GM13976 (cell line): Measurements from ENCODE around the gene CCDC50.

Source experiments
- DNase-seq: peaks from one replicate; pipeline ENCODE4 v3.0.0; 2012; ENCODE audit warnings: low spot score
- in situ Hi-C: fragments of 300-500 bp; cut with MboI; formaldehyde crosslinking; loops from one replicate; pipeline ENCODE4 v1.12.0; 2022; ENCODE audit warnings: low sequenced_read_pairs, mixed read lengths, inconsistent platforms; ENCODE audit not compliant: unreplicated experiment
- TF ChIP-seq, protein P1 (sequence below): IDR thresholded peaks from 2 replicates; pipeline ENCODE4 v1.5.1; 2012; ENCODE audit warnings: borderline replicate concordance, mild to moderate bottlenecking; ENCODE audit not compliant: insufficient read depth; ENCODE audit errors: extremely low read depth, missing control alignments, control extremely low read depth

Gene CCDC50

DNA sequence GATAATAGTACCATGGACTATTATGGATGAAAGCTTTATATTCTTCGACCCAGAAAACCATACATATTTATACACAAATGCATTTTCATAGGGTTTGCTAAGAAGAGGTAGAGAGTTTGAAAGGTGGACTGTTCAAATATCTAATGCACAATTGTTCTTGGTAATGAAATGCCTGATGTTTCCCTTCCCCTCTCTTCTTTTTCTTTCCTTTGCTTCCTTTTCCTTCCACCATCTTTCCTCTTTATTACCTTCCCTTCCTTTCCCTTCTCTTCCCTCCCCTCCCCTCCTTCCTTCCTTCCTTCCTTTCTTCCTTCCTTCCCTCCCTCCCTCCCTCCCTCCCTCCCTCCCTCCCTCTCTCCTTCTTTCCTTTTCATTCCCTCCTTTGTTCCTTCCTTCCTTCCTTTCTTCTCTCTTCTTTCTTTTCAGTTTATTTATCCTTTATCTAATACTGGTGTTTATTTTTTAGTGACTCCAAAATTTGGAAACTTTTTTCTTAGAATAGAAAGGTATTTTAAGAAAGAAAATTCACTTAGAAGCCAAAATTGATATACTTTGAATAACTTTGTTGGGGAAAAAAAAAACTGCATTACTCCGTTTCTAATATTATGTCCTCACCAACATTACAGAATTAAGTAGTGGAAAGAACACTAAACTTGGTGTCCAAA lies 109.1 kb downstream of the CCDC50 start:
- TF ChIP-seq, protein P1, sequence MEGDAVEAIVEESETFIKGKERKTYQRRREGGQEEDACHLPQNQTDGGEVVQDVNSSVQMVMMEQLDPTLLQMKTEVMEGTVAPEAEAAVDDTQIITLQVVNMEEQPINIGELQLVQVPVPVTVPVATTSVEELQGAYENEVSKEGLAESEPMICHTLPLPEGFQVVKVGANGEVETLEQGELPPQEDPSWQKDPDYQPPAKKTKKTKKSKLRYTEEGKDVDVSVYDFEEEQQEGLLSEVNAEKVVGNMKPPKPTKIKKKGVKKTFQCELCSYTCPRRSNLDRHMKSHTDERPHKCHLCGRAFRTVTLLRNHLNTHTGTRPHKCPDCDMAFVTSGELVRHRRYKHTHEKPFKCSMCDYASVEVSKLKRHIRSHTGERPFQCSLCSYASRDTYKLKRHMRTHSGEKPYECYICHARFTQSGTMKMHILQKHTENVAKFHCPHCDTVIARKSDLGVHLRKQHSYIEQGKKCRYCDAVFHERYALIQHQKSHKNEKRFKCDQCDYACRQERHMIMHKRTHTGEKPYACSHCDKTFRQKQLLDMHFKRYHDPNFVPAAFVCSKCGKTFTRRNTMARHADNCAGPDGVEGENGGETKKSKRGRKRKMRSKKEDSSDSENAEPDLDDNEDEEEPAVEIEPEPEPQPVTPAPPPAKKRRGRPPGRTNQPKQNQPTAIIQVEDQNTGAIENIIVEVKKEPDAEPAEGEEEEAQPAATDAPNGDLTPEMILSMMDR, result no peak
- DNase-seq, result no peak
- in situ Hi-C loops, result no loop called here

DNA sequence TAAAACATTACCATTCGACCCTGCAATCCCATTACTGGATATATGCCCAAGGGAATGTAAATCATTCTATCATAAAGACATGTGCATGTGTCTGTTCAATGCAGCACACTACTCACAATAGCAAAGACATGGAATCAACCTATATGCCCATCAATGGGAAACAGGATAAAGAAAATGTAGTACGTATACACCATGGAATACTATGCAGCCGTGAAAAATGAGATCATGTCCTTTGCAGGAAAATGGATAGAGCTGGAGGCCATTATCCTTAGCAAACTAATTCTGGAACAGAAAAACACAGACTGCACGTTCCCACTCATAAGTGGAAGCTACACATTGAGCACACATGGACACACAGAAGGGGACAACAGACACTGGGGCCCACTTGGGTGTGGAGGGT lies 111.3 kb downstream of the CCDC50 start:
- TF ChIP-seq, protein P1, result no peak
- in situ Hi-C loops, result no loop called here
- no peak for DNase-seq

DNA sequence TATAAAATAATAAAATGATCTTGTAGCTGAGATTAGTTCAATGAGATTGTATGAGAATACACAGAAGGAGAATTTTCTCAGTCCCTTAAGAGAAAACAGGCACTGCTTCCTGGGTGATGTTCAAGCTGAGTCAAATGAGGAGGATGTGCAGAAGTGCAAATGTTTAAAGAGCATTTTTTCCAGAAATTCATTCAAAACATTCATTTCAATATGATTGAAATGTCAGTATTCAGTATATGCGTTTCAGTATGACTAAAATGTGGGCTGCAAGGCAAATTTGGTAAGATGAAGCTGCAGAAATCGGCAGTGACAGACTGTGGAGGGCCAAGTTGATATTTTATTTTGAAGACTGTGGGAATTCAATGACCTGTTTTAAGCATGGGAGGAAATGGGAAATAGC lies 112.5 kb downstream of the CCDC50 start:
- TF ChIP-seq, protein P1, result no peak

DNA sequence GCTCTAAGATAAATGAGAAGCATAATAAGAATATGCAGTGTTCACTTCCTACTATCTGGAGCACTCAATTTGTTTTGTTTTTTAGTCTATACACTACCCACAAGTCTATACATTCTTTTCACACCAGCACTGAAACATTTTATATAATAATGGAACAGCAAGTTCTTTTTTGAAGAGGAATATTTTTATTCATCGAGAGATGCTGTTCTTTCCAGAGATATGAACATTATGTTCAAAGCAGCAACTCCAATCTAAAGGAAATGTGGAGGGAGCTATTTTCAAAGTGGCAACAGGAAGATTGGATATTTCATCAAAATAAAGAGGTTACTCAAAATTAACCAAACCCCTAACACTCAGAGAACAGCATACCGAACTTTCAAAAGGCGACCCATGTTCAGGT lies 115.4 kb downstream of the CCDC50 start:
- DNase-seq, result no peak
- TF ChIP-seq, protein P1, result no peak
- in situ Hi-C loops, result no loop called here

More for the DNA sequence above, 112.5 kb downstream of the CCDC50 start:
- no peak for DNase-seq
- in situ Hi-C loops, result no loop called here
